ENCODE data around the gene RDH5.

- TF ChIP-seq CTCF (conservative IDR thresholded peaks at IDR 0.05; ENCODE audit: low read length) = no peak
- TF ChIP-seq EZH2phosphoT487 (IDR thresholded peaks at IDR 0.05; ENCODE audit: borderline replicate concordance) = no peak
These were observed 5.4 kb downstream of the RDH5 start for GRCh38 chr12:55725556-55725955.

All from Loucy (cell line).